Stimulated activated naive CD8-positive, alpha-beta T cell treated with anti-CD3 and anti-CD28 coated beads, Interleukin-15, amount 100 ng/mL, for 72 hours (primary cell): ENCODE results near the gene BCAS3.
"Not testable (repeated sequence)": the region's sequence is repeated elsewhere in the genome, so short reads cannot be mapped to it uniquely, and the experiment has no call there.

Experiments used
- ATAC-seq: fragments of 150-1000 bp; cut with Tn5 transposase; 2 replicates; pipeline ENCODE4 v1.10.0; 2021; ENCODE audit warnings: mild to moderate bottlenecking, moderate library complexity
- DNase-seq, 2 donors: peaks; one replicate each; pipeline ENCODE4 v3.0.0; 2021 to 2022
- H3K27ac Mint-ChIP-seq, 2 donors: one replicate each; pipeline ENCODE4 v1.8.0; 2022; ENCODE audit warnings: mild to moderate bottlenecking in 2 of 2, mixed read lengths in 2 of 2, moderate library complexity in 2 of 2
- H3K27me3 Mint-ChIP-seq: one replicate; pipeline ENCODE4 v1.8.0; 2022; ENCODE audit warnings: mixed read lengths
- H3K4me1 Mint-ChIP-seq: one replicate; pipeline ENCODE4 v1.8.0; 2022; ENCODE audit warnings: mild to moderate bottlenecking, mixed read lengths
- H3K4me3 Mint-ChIP-seq, 2 donors: one replicate each; pipeline ENCODE4 v1.8.0; 2022; ENCODE audit warnings: mild to moderate bottlenecking in 2 of 2, mixed read lengths in 2 of 2, moderate library complexity in 1 of 2
- H3K9me3 Mint-ChIP-seq, 2 donors: one replicate each; pipeline ENCODE4 v1.8.0; 2022; ENCODE audit warnings: mixed read lengths in 2 of 2

BCAS3 gene

GRCh38 chr17:60659156-60659555, 18.5 kb upstream of the BCAS3 start:
- peak overlapping the region in 1 of 2 donors; percentile 4 for H3K27ac Mint-ChIP-seq
- H3K4me3 Mint-ChIP-seq: no peak overlapping the region
- peaks cover 10% of the 10 kb centered on the region for H3K4me1 Mint-ChIP-seq
- no peaks in the 10 kb centered on the region for H3K27me3 Mint-ChIP-seq
- DNase-seq (no peak), ATAC-seq (no peak)
- no peaks in the 10 kb centered on the region for H3K9me3 Mint-ChIP-seq

DNA sequence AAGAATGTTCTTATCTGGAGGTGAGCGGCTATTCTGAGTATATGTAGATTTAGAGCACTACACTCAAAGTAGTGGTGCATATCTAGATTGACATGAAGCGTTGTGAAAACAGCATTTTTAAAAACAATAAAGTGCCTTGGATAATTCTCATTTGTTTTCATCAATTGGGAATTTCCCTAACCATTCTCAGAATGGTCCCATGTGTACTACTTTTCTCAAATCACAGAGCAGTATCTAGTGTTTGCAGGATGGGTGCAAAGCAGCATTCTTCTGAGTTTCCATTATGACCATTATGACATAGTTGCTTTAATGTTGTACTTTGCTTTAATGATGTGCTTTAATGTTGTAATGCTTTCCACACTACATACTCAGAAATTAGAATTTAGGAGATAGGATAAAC, 16.2 kb upstream of the BCAS3 start:
- Mint-ChIP-seq H3K27me3 (no peaks in the 10 kb centered on the region), H3K27ac (no peak overlapping the region), H3K4me3 (no peak overlapping the region), H3K4me1 (peaks cover 6% of the 10 kb centered on the region), H3K9me3 (no peaks in the 10 kb centered on the region)
- DNase-seq (no peak), ATAC-seq (no peak)

DNA sequence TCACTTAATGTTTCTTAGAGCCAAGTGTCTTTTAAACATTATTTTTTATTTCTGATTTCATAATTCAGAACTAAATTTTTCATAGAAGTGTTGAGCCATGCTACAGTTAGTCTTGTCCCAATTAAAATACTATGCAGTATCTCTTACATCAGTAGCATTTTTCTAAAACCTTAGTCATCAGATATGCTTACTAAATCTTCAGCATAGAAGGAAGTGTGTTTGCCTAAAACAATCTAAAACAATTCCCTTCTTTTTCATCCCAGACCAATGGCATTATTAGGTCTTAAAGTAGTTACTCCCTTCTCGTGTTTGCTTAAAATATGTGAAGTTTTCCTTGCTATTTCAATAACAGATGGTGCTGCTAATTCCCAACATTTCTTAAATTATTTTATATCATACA, 13.6 kb upstream of the BCAS3 start:
- H3K4me1 Mint-ChIP-seq: peaks cover 6% of the 10 kb centered on the region
- ATAC-seq (no peak), DNase-seq (no peak)
- no peak overlapping the region for H3K27ac Mint-ChIP-seq
- H3K9me3 Mint-ChIP-seq: no peaks in the 10 kb centered on the region
- no peaks in the 10 kb centered on the region for H3K27me3 Mint-ChIP-seq
- H3K4me3 Mint-ChIP-seq: no peak overlapping the region

- H3K4me3 Mint-ChIP-seq: no peak overlapping the region
- no peak for ATAC-seq
- H3K27me3 Mint-ChIP-seq: no peaks in the 10 kb centered on the region
- DNase-seq: no peak
- no peaks in the 10 kb centered on the region for H3K9me3 Mint-ChIP-seq
- H3K4me1 Mint-ChIP-seq: peaks cover 6% of the 10 kb centered on the region
- H3K27ac Mint-ChIP-seq: no peak overlapping the region
Measured at GRCh38 chr17:60665602-60666001, 12.0 kb upstream of the BCAS3 start.

GRCh38 chr17:60668741-60669140, 8.9 kb upstream of the BCAS3 start:
- not testable (repeated sequence) for H3K4me1 Mint-ChIP-seq, H3K4me3 Mint-ChIP-seq, DNase-seq, H3K9me3 Mint-ChIP-seq, H3K27ac Mint-ChIP-seq, H3K27me3 Mint-ChIP-seq, ATAC-seq

GRCh38 chr17:60671482-60671881, 6.2 kb upstream of the BCAS3 start:
- Mint-ChIP-seq H3K4me1 (peaks cover 3% of the 10 kb centered on the region), H3K4me3 (no peak overlapping the region), H3K9me3 (peaks cover 0 to 6% of the 10 kb centered on the region in 2 donors), H3K27ac (no peak overlapping the region), H3K27me3 (no peaks in the 10 kb centered on the region)
- ATAC-seq (no peak), DNase-seq (no peak)

- not testable (repeated sequence) for DNase-seq, H3K4me3 Mint-ChIP-seq, H3K9me3 Mint-ChIP-seq, H3K27ac Mint-ChIP-seq, H3K27me3 Mint-ChIP-seq, ATAC-seq
- H3K4me1 Mint-ChIP-seq: peaks cover 23% of the 10 kb centered on the region
Measured at GRCh38 chr17:60674637-60675036, 3.0 kb upstream of the BCAS3 start.

DNA sequence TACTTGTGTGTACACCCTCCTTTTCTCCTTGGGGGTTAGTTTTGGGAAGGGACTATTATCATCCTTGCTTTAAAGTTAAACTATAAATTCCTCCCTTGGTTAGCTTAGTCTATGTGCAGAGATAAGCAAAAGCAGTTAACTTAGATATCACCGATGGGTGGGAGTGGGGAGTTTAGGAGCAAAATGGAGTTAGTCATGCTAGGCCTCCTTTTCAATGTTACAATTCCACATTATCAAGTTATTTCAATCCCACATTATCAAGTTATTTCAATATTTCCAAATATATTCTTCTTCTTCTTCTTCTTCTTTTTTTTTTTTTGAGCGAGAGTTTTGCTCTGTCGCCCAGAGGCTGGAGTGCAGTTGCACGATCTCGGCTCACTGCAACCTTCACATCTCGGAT, 1.7 kb upstream of the BCAS3 start:
- no peak for DNase-seq
- H3K27me3 Mint-ChIP-seq: no peaks in the 10 kb centered on the region
- H3K27ac Mint-ChIP-seq: no peak overlapping the region
- ATAC-seq: no peak
- peaks cover 23% of the 10 kb centered on the region for H3K4me1 Mint-ChIP-seq
- peaks cover 0 to 6% of the 10 kb centered on the region in 2 donors for H3K9me3 Mint-ChIP-seq
- H3K4me3 Mint-ChIP-seq: peak overlapping the region in 1 of 2 donors; percentile 8

DNA sequence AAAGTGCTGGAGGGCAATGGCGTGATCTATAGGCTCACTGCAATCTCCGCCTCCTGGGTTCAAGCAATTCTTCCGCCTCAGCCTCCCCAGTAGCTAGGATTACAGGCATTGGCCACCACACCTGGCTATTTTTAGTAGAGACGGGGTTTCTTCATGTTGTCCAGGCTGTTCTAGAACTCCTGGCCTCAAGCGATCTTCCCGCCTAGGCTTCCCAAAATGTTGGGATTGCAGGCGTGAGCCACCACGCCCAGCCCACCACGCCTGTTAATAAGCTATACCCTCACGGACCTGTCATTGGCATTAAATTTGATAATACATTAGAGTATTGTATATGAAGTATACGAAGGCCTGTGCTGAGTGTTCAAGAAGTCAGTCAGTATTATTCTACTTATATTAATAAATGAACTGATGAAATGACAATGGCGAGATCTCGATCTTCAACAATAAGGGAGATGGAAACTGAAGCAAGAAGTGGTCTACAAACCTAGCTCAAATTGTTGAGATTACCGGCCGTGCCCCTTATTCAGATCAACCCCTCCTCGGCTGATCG, 818 bp upstream of the BCAS3 start:
- DNase-seq: no peak
- H3K9me3 Mint-ChIP-seq: peaks cover 0 to 6% of the 10 kb centered on the region in 2 donors
- H3K4me3 Mint-ChIP-seq: peak overlapping the region; percentile 95 to 96
- H3K27me3 Mint-ChIP-seq: no peaks in the 10 kb centered on the region
- H3K4me1 Mint-ChIP-seq: peaks cover 23% of the 10 kb centered on the region
- H3K27ac Mint-ChIP-seq: peak overlapping the region; percentile 53 to 98
- no peak for ATAC-seq

GRCh38 chr17:60678118-60678444, 430 bp downstream of the BCAS3 start:
- H3K27ac Mint-ChIP-seq: peak overlapping the region; percentile 97 to 98
- DNase-seq (no peak), ATAC-seq (peak; percentile 1)
- peaks cover 0 to 6% of the 10 kb centered on the region in 2 donors for H3K9me3 Mint-ChIP-seq
- H3K27me3 Mint-ChIP-seq: no peaks in the 10 kb centered on the region
- H3K4me1 Mint-ChIP-seq: peaks cover 23% of the 10 kb centered on the region
- H3K4me3 Mint-ChIP-seq: peak overlapping the region; percentile 95 to 96

DNA sequence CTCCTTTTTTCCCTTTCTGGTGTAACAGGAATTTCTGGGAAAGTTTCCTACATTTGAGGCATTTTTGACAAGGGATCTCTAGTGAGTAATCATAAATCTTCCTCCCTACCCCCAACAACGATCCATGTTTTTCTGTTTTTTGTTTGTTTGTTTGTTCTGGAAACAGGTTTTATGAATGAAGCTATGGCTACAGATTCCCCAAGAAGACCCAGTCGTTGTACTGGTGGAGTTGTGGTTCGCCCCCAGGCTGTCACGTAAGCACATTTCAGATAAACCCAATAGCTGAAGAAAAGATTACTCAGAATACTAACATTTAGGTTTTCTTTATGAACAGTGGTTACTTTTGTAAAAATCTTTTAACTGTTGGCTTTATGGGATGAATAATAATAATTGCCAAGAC, 1.6 kb downstream of the BCAS3 start:
- Mint-ChIP-seq H3K27ac (no peak overlapping the region), H3K4me1 (peaks cover 23% of the 10 kb centered on the region), H3K27me3 (no peaks in the 10 kb centered on the region), H3K9me3 (peaks cover 0 to 6% of the 10 kb centered on the region in 2 donors), H3K4me3 (peak overlapping the region in 1 of 2 donors; percentile 27)
- ATAC-seq (no peak), DNase-seq (no peak)

DNA sequence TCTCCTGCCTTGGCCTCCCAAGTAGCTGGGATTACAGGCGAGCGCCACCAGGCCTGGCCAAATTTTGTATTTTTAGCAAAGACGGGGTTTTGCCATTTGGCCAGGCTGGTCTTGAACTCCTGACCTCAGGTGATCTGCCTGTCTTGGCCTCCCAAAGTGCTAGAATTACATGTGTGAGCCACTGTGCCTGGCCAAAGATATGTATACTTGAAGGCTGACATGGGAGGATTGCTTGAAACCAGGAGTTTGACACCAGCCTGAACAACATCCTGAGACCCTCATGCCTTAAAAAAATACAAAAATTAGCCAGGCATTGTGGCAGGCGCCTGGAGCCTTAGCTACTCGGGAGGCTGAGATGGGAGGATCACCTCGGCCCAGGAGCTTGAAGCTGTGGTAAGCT, 3.1 kb downstream of the BCAS3 start:
- H3K27me3 Mint-ChIP-seq: no peaks in the 10 kb centered on the region
- H3K27ac Mint-ChIP-seq: no peak overlapping the region
- H3K4me1 Mint-ChIP-seq: peaks cover 23% of the 10 kb centered on the region
- no peak for DNase-seq
- H3K4me3 Mint-ChIP-seq: no peak overlapping the region
- H3K9me3 Mint-ChIP-seq: no peaks in the 10 kb centered on the region
- ATAC-seq: no peak

- Mint-ChIP-seq H3K4me1 (no peaks in the 10 kb centered on the region), H3K4me3 (no peak overlapping the region), H3K27ac (no peak overlapping the region), H3K27me3 (no peaks in the 10 kb centered on the region), H3K9me3 (no peaks in the 10 kb centered on the region)
- ATAC-seq: no peak
- no peak for DNase-seq
Measured at GRCh38 chr17:60685437-60685836, 7.8 kb downstream of the BCAS3 start.

DNA sequence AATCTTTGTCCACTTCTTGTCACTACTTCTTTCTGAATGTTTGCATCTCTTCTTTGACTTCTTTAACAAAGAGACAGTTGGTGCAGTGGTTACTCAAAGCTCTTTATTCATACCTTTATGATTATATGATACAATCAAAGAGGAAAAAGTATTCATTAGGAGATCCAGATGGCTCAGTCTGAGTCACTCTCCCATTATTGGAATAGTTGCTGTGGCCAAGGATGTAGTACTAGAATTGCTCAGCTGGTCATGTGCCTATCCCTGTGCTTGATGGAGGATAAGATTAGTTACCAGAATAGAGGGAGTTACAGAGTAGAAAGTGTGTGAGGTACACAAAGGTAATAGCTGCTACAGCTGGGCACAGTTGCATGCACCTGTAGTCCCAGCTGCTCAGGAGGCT, 18.3 kb downstream of the BCAS3 start:
- no peak overlapping the region for H3K4me3 Mint-ChIP-seq
- DNase-seq (no peak), ATAC-seq (no peak)
- H3K27me3 Mint-ChIP-seq: no peaks in the 10 kb centered on the region
- no peaks in the 10 kb centered on the region for H3K4me1 Mint-ChIP-seq
- H3K9me3 Mint-ChIP-seq: no peaks in the 10 kb centered on the region
- H3K27ac Mint-ChIP-seq: no peak overlapping the region

DNA sequence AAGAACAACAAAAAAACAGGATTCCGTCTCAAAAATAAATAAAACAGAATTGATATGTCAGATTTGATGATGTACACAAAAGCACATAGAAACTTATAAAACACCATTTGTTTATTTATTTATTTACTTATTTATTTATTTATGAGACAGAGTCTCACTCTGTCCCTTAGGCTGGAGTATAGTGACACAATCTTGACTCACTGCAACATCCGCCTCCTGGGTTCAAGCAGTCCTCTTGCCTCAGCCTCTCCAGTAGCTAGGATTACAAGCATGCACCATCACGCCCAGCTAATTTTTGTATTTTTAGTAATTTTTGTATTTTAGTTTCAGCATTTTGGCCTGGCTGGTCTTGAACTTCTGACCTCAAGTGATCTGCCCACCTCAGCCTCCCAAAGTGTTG, 21.4 kb downstream of the BCAS3 start:
- Mint-ChIP-seq H3K4me1 (no peaks in the 10 kb centered on the region), H3K4me3 (no peak overlapping the region), H3K9me3 (no peaks in the 10 kb centered on the region), H3K27me3 (no peaks in the 10 kb centered on the region), H3K27ac (no peak overlapping the region)
- no peak for DNase-seq
- no peak for ATAC-seq

DNA sequence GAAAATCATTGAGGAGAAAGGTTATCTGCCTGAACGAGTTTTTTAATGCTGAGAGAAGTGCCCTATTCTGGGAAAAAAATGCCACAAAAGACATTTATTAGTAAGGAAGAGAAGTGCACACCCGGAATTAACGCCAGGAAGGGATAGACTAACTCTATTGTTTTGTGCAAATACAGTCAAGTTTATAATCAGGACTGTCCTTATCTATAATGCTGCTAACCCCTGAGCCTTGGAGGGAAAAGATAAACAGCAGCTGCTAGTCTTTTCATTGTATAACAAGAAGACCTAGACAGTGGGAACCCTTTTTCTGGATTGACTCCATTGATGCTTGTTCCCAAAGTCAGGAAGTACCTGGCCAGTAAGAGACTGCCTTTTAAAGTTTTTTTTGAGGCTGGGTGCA, 26.5 kb downstream of the BCAS3 start:
- Mint-ChIP-seq H3K27ac (no peak overlapping the region), H3K27me3 (no peaks in the 10 kb centered on the region), H3K4me3 (no peak overlapping the region), H3K4me1 (no peaks in the 10 kb centered on the region), H3K9me3 (no peaks in the 10 kb centered on the region)
- ATAC-seq (no peak), DNase-seq (no peak)

GRCh38 chr17:60712675-60713074, 35.0 kb downstream of the BCAS3 start:
- no peaks in the 10 kb centered on the region for H3K27me3 Mint-ChIP-seq
- ATAC-seq (no peak), DNase-seq (no peak)
- no peaks in the 10 kb centered on the region for H3K4me1 Mint-ChIP-seq
- no peak overlapping the region for H3K4me3 Mint-ChIP-seq
- no peaks in the 10 kb centered on the region for H3K9me3 Mint-ChIP-seq
- no peak overlapping the region for H3K27ac Mint-ChIP-seq
